Measurements from ENCODE around the gene THAP3. TPM values are rescaled to one million over a fixed set of nuclear protein-coding genes. Genes with fewer than 3 reads are reported as not detected.

THAP3 gene
- total RNA-seq, 1 experiment from 2014 or later, result 54.6 TPM

DNA sequence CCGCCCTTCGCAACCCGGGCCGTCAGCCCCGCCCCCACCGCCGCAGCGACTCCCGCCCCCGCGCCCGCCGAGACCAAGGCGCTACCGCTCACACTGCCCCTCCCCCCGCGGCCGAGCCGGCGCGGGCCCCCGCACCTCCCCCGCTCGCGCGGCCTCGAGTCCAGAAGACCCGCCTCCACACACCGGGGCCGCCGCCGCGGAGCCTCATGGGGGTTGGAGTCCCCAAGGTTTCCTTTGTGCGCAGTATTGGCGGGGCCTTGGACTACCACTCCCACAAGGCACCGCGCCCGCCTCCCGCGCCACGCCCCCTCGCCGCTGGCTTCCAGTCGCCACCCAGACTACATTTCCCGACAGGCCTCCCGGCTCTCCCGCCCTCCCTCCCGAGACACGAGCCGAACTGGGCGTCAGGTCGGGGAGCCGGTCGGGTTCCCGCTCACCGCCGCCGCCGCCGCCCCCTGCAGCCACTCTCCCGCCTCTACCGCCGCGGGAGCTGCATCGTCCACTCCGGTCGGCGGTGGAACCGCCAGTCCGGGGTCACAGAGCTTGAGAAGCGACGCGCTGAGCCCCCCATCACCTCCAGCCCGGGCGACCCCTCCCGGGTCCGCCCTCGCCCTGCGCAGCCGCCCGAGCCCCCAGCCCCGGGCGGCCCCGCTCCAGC is 11.2 kb upstream of the THAP3 start, which contains the start of gene PHF13:
Gene PHF13 (plus strand): TSS at position 371 of the 658 bp plus-strand sequence. CDS start 336 bp downstream, outside the sequence.
- peak within 1 kb of the TSS; percentile 94 for H3K4me2 ChIP-seq (ENCODE audit: low read length)
- ATAC-seq (peak; percentile 91), DNase-seq (peak; percentile 100)
- H3K27ac ChIP-seq (ENCODE audit: low read length), result peak within 1 kb of the TSS; percentile 81
- H3K27me3 ChIP-seq (ENCODE audit: low read length), result no peaks in the 10 kb centered on the region
- H3K9ac ChIP-seq (ENCODE audit: low read length), result peak within 1 kb of the TSS; percentile 78
- intact Hi-C loops (cut with micrococcal nuclease), result loop anchor here (1.0 to 2.0 kb wide), 2 partner anchors 11 to 171 kb away; partner anchors contain the start of genes CAMTA1 and THAP3
- peaks cover 47% of the 10 kb centered on the region for H3K79me2 ChIP-seq (ENCODE audit: low read length)
- TF ChIP-seq EZH2phosphoT487 (IDR thresholded peaks at IDR 0.05; ENCODE audit: borderline replicate concordance, low read length) (no peak), EZH2 (IDR thresholded peaks at IDR 0.05; ENCODE audit: low read length, unreplicated experiment) (no peak)
- TF ChIP-seq, protein P1, sequence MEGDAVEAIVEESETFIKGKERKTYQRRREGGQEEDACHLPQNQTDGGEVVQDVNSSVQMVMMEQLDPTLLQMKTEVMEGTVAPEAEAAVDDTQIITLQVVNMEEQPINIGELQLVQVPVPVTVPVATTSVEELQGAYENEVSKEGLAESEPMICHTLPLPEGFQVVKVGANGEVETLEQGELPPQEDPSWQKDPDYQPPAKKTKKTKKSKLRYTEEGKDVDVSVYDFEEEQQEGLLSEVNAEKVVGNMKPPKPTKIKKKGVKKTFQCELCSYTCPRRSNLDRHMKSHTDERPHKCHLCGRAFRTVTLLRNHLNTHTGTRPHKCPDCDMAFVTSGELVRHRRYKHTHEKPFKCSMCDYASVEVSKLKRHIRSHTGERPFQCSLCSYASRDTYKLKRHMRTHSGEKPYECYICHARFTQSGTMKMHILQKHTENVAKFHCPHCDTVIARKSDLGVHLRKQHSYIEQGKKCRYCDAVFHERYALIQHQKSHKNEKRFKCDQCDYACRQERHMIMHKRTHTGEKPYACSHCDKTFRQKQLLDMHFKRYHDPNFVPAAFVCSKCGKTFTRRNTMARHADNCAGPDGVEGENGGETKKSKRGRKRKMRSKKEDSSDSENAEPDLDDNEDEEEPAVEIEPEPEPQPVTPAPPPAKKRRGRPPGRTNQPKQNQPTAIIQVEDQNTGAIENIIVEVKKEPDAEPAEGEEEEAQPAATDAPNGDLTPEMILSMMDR (conservative IDR thresholded peaks at IDR 0.05; ENCODE audit: low read depth, low read length), result no peak
- peak within 1 kb of the TSS; percentile 90 for H2AFZ ChIP-seq (ENCODE audit: low read length)
- BruUV-seq (replicated peaks), result no TSS peak
- H3K9me3 ChIP-seq (ENCODE audit: low read length), result no peaks in the 10 kb centered on the region
- POLR2A ChIA-PET (ENCODE audit: unreplicated experiment), result no interaction called here
- H3F3A ChIP-seq (ENCODE audit: low read length, unreplicated experiment), result peaks cover 7% of the 10 kb centered on the region
- H3K36me3 ChIP-seq (ENCODE audit: low read depth, low read length), result peaks cover 7% of the 10 kb centered on the region; the same call in 1 of the 2 replicates
- peak within 1 kb of the TSS; percentile 82 for H3K4me3 ChIP-seq (ENCODE audit: low read length)
- peaks cover 16% of the 10 kb centered on the region for H3K4me1 ChIP-seq (ENCODE audit: insufficient read depth, low read length)
- CTCF ChIA-PET, result interaction anchor here (0.5 kb wide), 1 partner anchor 90 kb away, joined by 4 read pairs; no protein-coding TSS in a partner anchor
- H3K9me2 ChIP-seq (replicated peaks; ENCODE audit: low read length), result no peaks in the 10 kb centered on the region
- H4K20me1 ChIP-seq (ENCODE audit: low read length), result no peaks in the 10 kb centered on the region

DNA sequence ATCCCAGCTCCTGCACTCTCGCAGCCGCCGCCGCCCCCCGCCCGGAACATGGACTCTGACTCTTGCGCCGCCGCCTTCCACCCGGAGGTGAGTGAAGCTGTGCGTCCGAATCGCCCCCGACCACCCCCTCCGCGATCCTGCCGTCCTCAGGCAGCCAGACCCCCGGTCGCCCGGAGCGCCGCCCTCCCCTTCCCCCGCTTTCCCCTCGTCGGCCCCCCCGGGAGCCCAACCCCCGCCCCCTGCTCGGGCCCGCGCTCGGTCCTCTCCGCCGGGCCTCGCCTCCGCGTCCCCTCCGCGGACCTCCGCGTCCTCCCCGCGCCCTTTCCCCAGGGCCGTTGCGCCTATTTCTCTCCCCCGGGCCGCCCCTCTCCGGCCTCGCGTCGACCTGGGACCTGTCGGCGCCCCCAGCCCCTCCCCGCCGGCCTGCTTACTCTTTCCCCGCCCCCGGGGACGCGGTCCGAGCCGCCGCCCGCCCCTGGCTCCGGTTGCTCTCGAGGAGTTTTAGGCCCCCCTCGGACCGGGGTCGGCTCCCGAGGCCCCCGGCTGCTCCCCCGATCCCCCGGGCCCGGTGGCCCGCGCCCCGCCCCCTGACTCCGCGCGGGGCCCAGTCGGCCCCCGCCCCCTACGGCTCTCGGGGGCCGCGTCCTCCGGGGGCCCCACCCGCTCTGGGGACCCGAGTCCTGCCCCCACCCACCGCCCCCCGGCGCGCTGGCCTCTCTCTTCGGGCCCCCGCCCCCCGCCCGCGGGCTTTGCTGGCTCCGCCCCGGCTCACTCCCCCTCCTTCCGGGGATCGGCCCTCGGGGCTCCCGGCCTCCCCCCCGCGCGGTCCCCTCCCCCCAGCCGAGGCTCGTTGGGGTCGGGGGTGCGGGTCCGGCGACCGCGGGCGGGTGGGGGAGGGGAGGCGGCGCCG is 10.4 kb upstream of the THAP3 start:
- H3F3A ChIP-seq (ENCODE audit: low read length, unreplicated experiment), result peaks cover 6% of the 10 kb centered on the region
- intact Hi-C loops (cut with micrococcal nuclease), result no loop called here
- peak overlapping the region; percentile 86 for H2AFZ ChIP-seq (ENCODE audit: low read length)

More for the DNA sequence above, 10.4 kb upstream of the THAP3 start:
- H3K9ac ChIP-seq (ENCODE audit: low read length), result peak overlapping the region; percentile 76
- H3K27ac ChIP-seq (ENCODE audit: low read length), result no peak overlapping the region
- DNase-seq (peak; percentile 32), ATAC-seq (no peak)
- peaks cover 15% of the 10 kb centered on the region for H3K4me1 ChIP-seq (ENCODE audit: insufficient read depth, low read length)
- H4K20me1 ChIP-seq (ENCODE audit: low read length), result no peaks in the 10 kb centered on the region
- peak overlapping the region; percentile 82 for H3K4me3 ChIP-seq (ENCODE audit: low read length)
- BruUV-seq (replicated peaks), result no TSS peak
- peaks cover 10% of the 10 kb centered on the region; the same call in 1 of the 2 replicates for H3K36me3 ChIP-seq (ENCODE audit: low read depth, low read length)
- no peaks in the 10 kb centered on the region for H3K9me2 ChIP-seq (replicated peaks; ENCODE audit: low read length)
- ChIA-PET POLR2A (ENCODE audit: unreplicated experiment) (no interaction called here), CTCF (no interaction called here)
- TF ChIP-seq EZH2 (IDR thresholded peaks at IDR 0.05; ENCODE audit: low read length, unreplicated experiment), result no peak
- TF ChIP-seq, protein P1 (conservative IDR thresholded peaks at IDR 0.05; ENCODE audit: low read depth, low read length), result no peak
- H3K79me2 ChIP-seq (ENCODE audit: low read length), result peaks cover 52% of the 10 kb centered on the region
- H3K27me3 ChIP-seq (ENCODE audit: low read length), result no peaks in the 10 kb centered on the region
- H3K4me2 ChIP-seq (ENCODE audit: low read length), result peak overlapping the region; percentile 85
- no peaks in the 10 kb centered on the region for H3K9me3 ChIP-seq (ENCODE audit: low read length)
